Activated T-cell treated with anti-CD3 and anti-CD28 coated beads for 24 hours (primary cell): Measurements from ENCODE around the gene SLC18A3.

Experiments
- DNase-seq: peaks from one replicate; pipeline ENCODE4 v3.0.0-alpha.2; 2020; ENCODE audit warnings: low read depth

SLC18A3 gene

GRCh38 chr10:49610114-49610457 lies at the start of gene SLC18A3:
SLC18A3 (plus strand) TSS chr10:49610310; CDS start chr10:49610741, 431 bp downstream.
- no peak for DNase-seq

GRCh38 chr10:49560526-49560925 lies 49.6 kb upstream of the SLC18A3 start:
- no peak for DNase-seq

- no peak for DNase-seq
These were observed 47.2 kb upstream of the SLC18A3 start for GRCh38 chr10:49562893-49563292.

GRCh38 chr10:49564461-49565009 lies 45.6 kb upstream of the SLC18A3 start:
- DNase-seq, result no peak

GRCh38 chr10:49567810-49568209 lies 42.3 kb upstream of the SLC18A3 start:
- DNase-seq, result no peak

- DNase-seq, result no peak
These were observed 41.9 kb upstream of the SLC18A3 start for GRCh38 chr10:49568235-49568634.

- no peak for DNase-seq
These were observed 41.0 kb upstream of the SLC18A3 start for GRCh38 chr10:49569031-49569631.

GRCh38 chr10:49571388-49571787 lies 38.7 kb upstream of the SLC18A3 start:
- DNase-seq, result no peak

- DNase-seq, result no peak
These were observed 37.5 kb upstream of the SLC18A3 start for GRCh38 chr10:49572594-49573114.

GRCh38 chr10:49575489-49576072 lies 34.5 kb upstream of the SLC18A3 start:
- DNase-seq, result no peak

- DNase-seq, result no peak
These were observed 32.8 kb upstream of the SLC18A3 start for GRCh38 chr10:49577182-49577925.

GRCh38 chr10:49578392-49578791 lies 31.7 kb upstream of the SLC18A3 start:
- no peak for DNase-seq

- DNase-seq, result no peak
These were observed 30.5 kb upstream of the SLC18A3 start for GRCh38 chr10:49579621-49580020.

- DNase-seq, result no peak
These were observed 24.7 kb upstream of the SLC18A3 start for GRCh38 chr10:49585387-49585786.

- DNase-seq, result no peak
These were observed 22.1 kb upstream of the SLC18A3 start for GRCh38 chr10:49587981-49588380.

- peak; percentile 37 for DNase-seq
These were observed 17.2 kb upstream of the SLC18A3 start for GRCh38 chr10:49592726-49593563.

- no peak for DNase-seq
These were observed 16.6 kb upstream of the SLC18A3 start for GRCh38 chr10:49593564-49593875.

GRCh38 chr10:49593998-49594397 lies 16.1 kb upstream of the SLC18A3 start:
- no peak for DNase-seq

GRCh38 chr10:49594594-49594993 lies 15.5 kb upstream of the SLC18A3 start:
- DNase-seq, result no peak

- DNase-seq, result no peak
These were observed 15.0 kb upstream of the SLC18A3 start for GRCh38 chr10:49595003-49595712.

GRCh38 chr10:49595713-49596492 lies 14.2 kb upstream of the SLC18A3 start:
- DNase-seq, result no peak
